IMR-90 (cell line): ENCODE results near the gene ZACN. TPM values are rescaled to one million over a fixed set of nuclear protein-coding genes. Genes with fewer than 3 reads are reported as not detected.

Experiments used
- ATAC-seq: fragments of 200-7000 bp; cut with Tn5 transposase; 2 replicates; pipeline ENCODE4 v1.9.1; 2020; ENCODE audit warnings: low read depth, mild to moderate bottlenecking, moderate library complexity
- BruUV-seq: library from RNA; stranded (reverse); fragments of 400-500 nt; replicated peaks from 2 replicates; lab custom pipeline; 2021; lab: Mats Ljungman, UMichigan
- CTCF ChIA-PET: fragments of 300-600 bp; formaldehyde crosslinking; extraction: SDS; loops from one replicate; lab custom pipeline; 2021; ENCODE audit warnings: antibody characterized with exemption; lab: Yijun Ruan, JAX
- POLR2A ChIA-PET: fragments of 300-600 bp; sonication (Branson Sonifier 250); formaldehyde crosslinking; loops from one replicate; lab custom pipeline; 2022; ENCODE audit warnings: antibody characterized with exemption; ENCODE audit not compliant: unreplicated experiment; lab: Charles Lee
- DNase-seq: peaks from one replicate; pipeline ENCODE4 v3.0.0; 2013
- H2AFZ ChIP-seq: replicated peaks from 2 replicates; pipeline ENCODE3; 2013; ENCODE audit warnings: low read length, mild to moderate bottlenecking; ENCODE audit not compliant: poor library complexity
- H2AK5ac ChIP-seq: 2 replicates; pipeline ENCODE4 v1.6.1; 2013; ENCODE audit warnings: low read depth, low read length, inconsistent platforms
- H2AK9ac ChIP-seq: replicated peaks from 2 replicates; pipeline ENCODE3; 2013; ENCODE audit warnings: mild to moderate bottlenecking, low read depth, low read length, moderate library complexity; ENCODE audit not compliant: poor library complexity
- H2BK120ac ChIP-seq: 2 replicates; pipeline ENCODE4 v1.6.1; 2013; ENCODE audit warnings: low read depth, low read length, inconsistent platforms
- H2BK15ac ChIP-seq: 3 replicates; pipeline ENCODE4 v1.6.1; 2013; ENCODE audit warnings: low read depth, low read length, inconsistent platforms
- H2BK20ac ChIP-seq: 2 replicates; pipeline ENCODE4 v1.6.1; 2013; ENCODE audit warnings: low read depth, mild to moderate bottlenecking, inconsistent platforms, low read length, moderate library complexity
- H2BK5ac ChIP-seq: 2 replicates; pipeline ENCODE4 v1.6.1; 2013; ENCODE audit warnings: mild to moderate bottlenecking, low read depth, low read length, inconsistent platforms; ENCODE audit not compliant: poor library complexity, severe bottlenecking
- H3K14ac ChIP-seq: replicated peaks from 2 replicates; pipeline ENCODE4 v1.6.1; 2013; ENCODE audit warnings: low read depth, low read length, inconsistent platforms
- H3K18ac ChIP-seq: 2 replicates; pipeline ENCODE4 v1.6.1; 2013; ENCODE audit warnings: low read depth, low read length, control low read depth
- H3K23ac ChIP-seq: 2 replicates; pipeline ENCODE4 v1.6.1; 2013; ENCODE audit warnings: low read depth, low read length, inconsistent platforms
- H3K27ac ChIP-seq: 2 replicates; pipeline ENCODE4 v1.5.1; 2013; ENCODE audit warnings: mild to moderate bottlenecking, control low read depth, low read length; ENCODE audit not compliant: insufficient read depth
- H3K27me3 ChIP-seq: 2 replicates; pipeline ENCODE4 v1.6.1; 2013; ENCODE audit warnings: low read length; ENCODE audit not compliant: control insufficient read depth, insufficient read depth
- H3K36me3 ChIP-seq: 2 replicates; pipeline ENCODE4 v1.6.1; 2013; ENCODE audit warnings: low read length, mixed read lengths; ENCODE audit not compliant: control insufficient read depth, insufficient read depth
- H3K4ac ChIP-seq: 2 replicates; pipeline ENCODE4 v1.6.1; 2013; ENCODE audit warnings: low read depth, low read length, inconsistent platforms
- H3K4me1 ChIP-seq: 2 replicates; pipeline ENCODE4 v1.6.1; 2013; ENCODE audit warnings: low read length, mixed read lengths; ENCODE audit not compliant: control insufficient read depth, insufficient read depth
- H3K4me2 ChIP-seq: 2 replicates; pipeline ENCODE4 v1.6.1; 2013; ENCODE audit warnings: low read depth, mild to moderate bottlenecking, control low read depth, low read length, moderate library complexity
- H3K4me3 ChIP-seq: 2 replicates; pipeline ENCODE4 v1.5.1; 2013; ENCODE audit warnings: low read depth, mild to moderate bottlenecking, control low read depth, low read length, moderate library complexity; ENCODE audit not compliant: insufficient read depth
- H3K56ac ChIP-seq: 2 replicates; pipeline ENCODE4 v1.6.1; 2013; ENCODE audit warnings: low read length, inconsistent platforms; ENCODE audit not compliant: insufficient read depth; ENCODE audit errors: extremely low read depth
- H3K79me1 ChIP-seq, 2 experiments: 2 replicates each; pipeline ENCODE4 v1.6.1; 2013; ENCODE audit warnings: low read length in 2 of 2, inconsistent platforms in 1 of 2, low read depth in 1 of 2
- H3K9ac ChIP-seq: 2 replicates; pipeline ENCODE4 v1.6.1; 2013; ENCODE audit warnings: low read depth, low read length, control low read depth
- H3K9me1 ChIP-seq: 2 replicates; pipeline ENCODE4 v1.6.1; 2013; ENCODE audit warnings: low read length, inconsistent platforms; ENCODE audit not compliant: insufficient read depth
- H3K9me3 ChIP-seq: 2 replicates; pipeline ENCODE4 v1.6.1; 2013; ENCODE audit warnings: low read length; ENCODE audit not compliant: control insufficient read depth, insufficient read depth
- H4K20me1 ChIP-seq: 2 replicates; pipeline ENCODE4 v1.6.1; 2013; ENCODE audit warnings: low read length, inconsistent platforms; ENCODE audit not compliant: insufficient read depth
- H4K5ac ChIP-seq: 2 replicates; pipeline ENCODE4 v1.6.1; 2013; ENCODE audit warnings: mild to moderate bottlenecking, low read depth, low read length, control low read depth
- H4K8ac ChIP-seq, 2 experiments: 2 replicates each; pipeline ENCODE4 v1.6.1; 2013; ENCODE audit warnings: low read depth in 2 of 2, low read length in 2 of 2, control low read depth in 1 of 2, inconsistent platforms in 1 of 2
- H4K91ac ChIP-seq: 2 replicates; pipeline ENCODE4 v1.6.1; 2013; ENCODE audit warnings: low read depth, low read length, inconsistent platforms; ENCODE audit not compliant: insufficient read depth
- CEBPB ChIP-seq: IDR thresholded peaks from 2 replicates; pipeline ENCODE4 v1.6.1; 2012; ENCODE audit warnings: low read depth, low read length, improper control_type of control experiment
- CHD1 ChIP-seq: IDR thresholded peaks from 2 replicates; pipeline ENCODE4 v1.6.1; 2012; ENCODE audit warnings: low read depth, low read length, improper control_type of control experiment
- CTCF ChIP-seq: conservative IDR thresholded peaks from 2 replicates; pipeline ENCODE4 v1.5.1; 2012; ENCODE audit warnings: mild to moderate bottlenecking, low read depth, low read length, improper control_type of control experiment
- MAFK ChIP-seq: IDR thresholded peaks from 2 replicates; pipeline ENCODE4 v1.6.1; 2012; ENCODE audit warnings: low read depth, low read length, improper control_type of control experiment
- MAZ ChIP-seq: IDR thresholded peaks from 2 replicates; pipeline ENCODE4 v1.6.1; 2012; ENCODE audit warnings: low read depth, mild to moderate bottlenecking, low read length, improper control_type of control experiment, moderate library complexity, borderline replicate concordance
- MXI1 ChIP-seq: IDR thresholded peaks from 2 replicates; pipeline ENCODE4 v1.6.1; 2012; ENCODE audit warnings: low read depth, mild to moderate bottlenecking, low read length, moderate library complexity, borderline replicate concordance
- NFE2L2 ChIP-seq: fragments of 150-350 bp; IDR thresholded peaks from 2 replicates; pipeline ENCODE4 v1.6.1; 2016; ENCODE audit warnings: low read depth, mild to moderate bottlenecking, low read length
- POLR2A ChIP-seq: IDR thresholded peaks from 2 replicates; pipeline ENCODE4 v1.6.1; 2012; ENCODE audit warnings: mild to moderate bottlenecking, low read depth, low read length
- RCOR1 ChIP-seq: IDR thresholded peaks from 2 replicates; pipeline ENCODE4 v1.6.1; 2012; ENCODE audit warnings: mild to moderate bottlenecking, low read length, improper control_type of control experiment; ENCODE audit not compliant: insufficient replicate concordance
- RFX5 ChIP-seq: IDR thresholded peaks from 2 replicates; pipeline ENCODE4 v1.8.0; 2012; ENCODE audit warnings: low read depth, mild to moderate bottlenecking, low read length, moderate library complexity
- SMC3 ChIP-seq: fragments of 150-350 bp; IDR thresholded peaks from 2 replicates; pipeline ENCODE4 v1.6.1; 2016; ENCODE audit warnings: low read depth, mild to moderate bottlenecking, antibody characterized with exemption, low read length, moderate library complexity
- WGBS, 2 experiments: methylation state at CpG; one replicate each; pipeline versions ENCODE4 v1.1.5 to v1.1.7; 2013; ENCODE audit warnings: missing lambda C conversion rate in 2 of 2; ENCODE audit not compliant: insufficient read length in 1 of 2; ENCODE audit errors: extremely low coverage in 2 of 2; 5-methylcytosine and 5-hydroxymethylcytosine counted together
- dilution Hi-C: fragments of 300-500 bp; cut with HindIII; formaldehyde crosslinking; loops from one replicate; pipeline ENCODE4 v1.14.3; 2018; ENCODE audit warnings: low sequenced_read_pairs; ENCODE audit not compliant: unreplicated experiment
- in situ Hi-C: fragments of 300-500 bp; cut with MboI; formaldehyde crosslinking; loops from 3 replicates; pipeline ENCODE4 v1.14.3; 2019; ENCODE audit warnings: low sequenced_read_pairs, inconsistent platforms, mixed read lengths
- intact Hi-C: fragments of 100-400 bp; cut with micrococcal nuclease; formaldehyde crosslinking; loops from 2 replicates; pipeline ENCODE4 v1.10.0; 2022
- polyA plus RNA-seq, 3 experiments: library from polyadenylated mRNA; depleted of rRNA; stranded (reverse); fragments of >200 nt; gene quantifications; 2 replicates each; pipeline ENCODE4 v1.2.3, GENCODE V29; 2012; ENCODE audit warnings: low replicate concordance in 1 of 3
- total RNA-seq: library from RNA; depleted of rRNA; stranded (reverse); fragments of >200 nt; gene quantifications from 2 replicates; pipeline ENCODE4 v1.2.3, GENCODE V29; 2012

The ZACN gene
- total and polyA plus RNA-seq, 2 of the 4 experiments (the other 2 are of a cell fraction), result not detected

GRCh38 chr17:76063875-76064546 is 15.0 kb upstream of the ZACN start:
- Histone ChIP-seq H3K9ac (no peak overlapping the region), H2BK15ac (no peak overlapping the region), H3K79me1 (peaks cover 17 to 25% of the 10 kb centered on the region in 2 experiments), H2AK9ac (no peak overlapping the region), H3K56ac (no peak overlapping the region), H3K23ac (no peak overlapping the region), H3K14ac (no peak overlapping the region), H3K9me1 (no peaks in the 10 kb centered on the region), H2AFZ (no peak overlapping the region), H2BK120ac (no peak overlapping the region), H4K8ac (no peak overlapping the region), H3K4ac (no peak overlapping the region), H3K27ac (no peak overlapping the region), H3K4me3 (no peak overlapping the region), H4K91ac (no peak overlapping the region), H2AK5ac (no peak overlapping the region), H4K20me1 (peaks cover 5% of the 10 kb centered on the region; the same call in 1 of the 2 replicates), H3K18ac (no peak overlapping the region), H4K5ac (no peak overlapping the region), H3K4me2 (no peak overlapping the region), H2BK20ac (no peak overlapping the region), H2BK5ac (no peak overlapping the region), H3K9me3 (no peaks in the 10 kb centered on the region), H3K4me1 (no peaks in the 10 kb centered on the region), H3K36me3 (peaks cover 69% of the 10 kb centered on the region), H3K27me3 (no peaks in the 10 kb centered on the region)
- dilution Hi-C loops, result no loop called here
- ChIA-PET CTCF (interaction anchor here (0.6 kb wide), 1 partner anchor 132 kb away, joined by 4 read pairs; no protein-coding TSS in a partner anchor), POLR2A (interaction anchor here (0.6 kb wide), 1 partner anchor 16 kb away, joined by 6 read pairs; no protein-coding TSS in a partner anchor)
- in situ Hi-C loops, result no loop called here
- no peak for DNase-seq
- WGBS, 2 experiments, result 99% methylated on average over 10 of the region's 15 CpGs; no CpG with 5 or more reads in 1 of the 2 experiments
- intact Hi-C loops, result no loop called here
- no peak for ATAC-seq
- no TSS peak for BruUV-seq
- TF ChIP-seq MAFK, result no peak
- TF ChIP-seq MAZ, result no peak
- no peak for TF ChIP-seq SMC3
- no peak for TF ChIP-seq POLR2A
- TF ChIP-seq CEBPB, result no peak
- no peak for TF ChIP-seq CHD1
- TF ChIP-seq NFE2L2, result no peak
- TF ChIP-seq CTCF, result no peak
- no peak for TF ChIP-seq RCOR1
- no peak for TF ChIP-seq RFX5
- no peak for TF ChIP-seq MXI1
